SU-DHL-6 (cell line): Measurements from ENCODE around the gene MPPED2.

ENCODE experiments used
- H2AFZ ChIP-seq: fragments of 200-600 bp; sonication (generic); 2 replicates; pipeline ENCODE4 v1.6.1; 2014; ENCODE audit warnings: low read depth, mild to moderate bottlenecking, moderate library complexity, mixed read lengths, antibody characterized with exemption, low read length; ENCODE audit not compliant: severe bottlenecking
- H3F3A ChIP-seq: fragments of 200-600 bp; shearing (Covaris generic); 2 replicates; pipeline ENCODE4 v1.6.0; 2016; ENCODE audit warnings: antibody characterized with exemption, mild to moderate bottlenecking; ENCODE audit not compliant: insufficient read depth
- H3K27ac ChIP-seq: fragments of 200-600 bp; sonication (generic); 2 replicates; pipeline ENCODE4 v1.5.1; 2016; ENCODE audit warnings: low read depth, mild to moderate bottlenecking, low read length, moderate library complexity, mixed read lengths
- H3K27me3 ChIP-seq: fragments of 200-600 bp; sonication (generic), shearing (Covaris generic); 2 replicates; pipeline ENCODE4 v1.6.0; 2014; ENCODE audit warnings: mild to moderate bottlenecking, low read length
- H3K36me3 ChIP-seq: fragments of 200-600 bp; sonication (generic); 2 replicates; pipeline ENCODE4 v1.6.1; 2014; ENCODE audit warnings: mild to moderate bottlenecking, low read length, mixed read lengths
- H3K4me2 ChIP-seq: fragments of 300-600, 200-600 bp; shearing (Covaris generic), sonication (generic); 2 replicates; pipeline ENCODE4 v1.6.0; 2014; ENCODE audit warnings: low read length, low read depth, mild to moderate bottlenecking; ENCODE audit not compliant: poor library complexity, severe bottlenecking
- H3K4me3 ChIP-seq: fragments of 200-600 bp; sonication (generic); 2 replicates; pipeline ENCODE4 v1.5.1; 2014; ENCODE audit warnings: antibody characterized with exemption, low read length, mild to moderate bottlenecking, mixed read lengths; ENCODE audit not compliant: insufficient read depth, poor library complexity, severe bottlenecking
- H3K79me2 ChIP-seq: fragments of 200-600 bp; sonication (generic); 2 replicates; pipeline ENCODE4 v1.6.1; 2014; ENCODE audit warnings: mild to moderate bottlenecking, low read length, moderate library complexity; ENCODE audit not compliant: insufficient read depth
- H3K9ac ChIP-seq: fragments of 200-600 bp; sonication (generic); 2 replicates; pipeline ENCODE4 v1.7.0; 2014; ENCODE audit warnings: mild to moderate bottlenecking, low read length
- H3K9me2 ChIP-seq: fragments of 200-600 bp; sonication (generic); replicated peaks from 2 replicates; pipeline ENCODE4 v1.6.1; 2014; ENCODE audit warnings: low read length; ENCODE audit not compliant: insufficient read depth
- H3K9me3 ChIP-seq: fragments of 200-600 bp; sonication (generic); 2 replicates; pipeline ENCODE4 v1.6.1; 2014; ENCODE audit warnings: low read length, mixed read lengths; ENCODE audit not compliant: insufficient read depth
- H4K20me1 ChIP-seq: fragments of 200-600 bp; sonication (generic); 2 replicates; pipeline ENCODE4 v1.6.1; 2014; ENCODE audit warnings: low read depth, mild to moderate bottlenecking, antibody characterized with exemption, low read length, moderate library complexity, mixed read lengths
- CTCF ChIP-seq: fragments of 200-600 bp; sonication (generic); IDR thresholded peaks from one replicate; pipeline ENCODE4 v1.5.1; 2017; ENCODE audit warnings: antibody characterized with exemption, mild to moderate bottlenecking, low read length, moderate library complexity; ENCODE audit not compliant: insufficient read depth, poor library complexity, severe bottlenecking
- EZH2phosphoT487 ChIP-seq: fragments of 200-600 bp; sonication (generic), shearing (Covaris generic); conservative IDR thresholded peaks from 2 replicates; pipeline ENCODE4 v1.6.1; 2018; ENCODE audit warnings: mild to moderate bottlenecking, antibody characterized with exemption, low read length, moderate library complexity, mixed read lengths

Gene MPPED2

GRCh38 chr11:30583476-30584280 lies 2.5 kb downstream of the MPPED2 start:
- H2AFZ ChIP-seq = no peak overlapping the region
- no peak overlapping the region for H3K4me2 ChIP-seq
- no peaks in the 10 kb centered on the region for H3K27me3 ChIP-seq

GRCh38 chr11:30582726-30583125 lies 3.4 kb downstream of the MPPED2 start:
- Histone ChIP-seq H2AFZ (no peak overlapping the region), H3K4me2 (no peak overlapping the region), H3F3A (no peaks in the 10 kb centered on the region), H3K4me3 (no peak overlapping the region), H3K79me2 (no peaks in the 10 kb centered on the region), H3K9me2 (no peaks in the 10 kb centered on the region), H3K27me3 (no peaks in the 10 kb centered on the region), H3K27ac (no peak overlapping the region), H4K20me1 (no peaks in the 10 kb centered on the region), H3K9ac (no peak overlapping the region), H3K36me3 (no peaks in the 10 kb centered on the region), H3K9me3 (no peaks in the 10 kb centered on the region)
- TF ChIP-seq CTCF = no peak

More at GRCh38 chr11:30583476-30584280, 2.5 kb downstream of the MPPED2 start:
- H3F3A ChIP-seq = no peaks in the 10 kb centered on the region
- no peaks in the 10 kb centered on the region for H3K36me3 ChIP-seq
- H3K9me3 ChIP-seq = no peaks in the 10 kb centered on the region
- H3K27ac ChIP-seq = no peak overlapping the region
- H3K79me2 ChIP-seq = no peaks in the 10 kb centered on the region
- H3K9me2 ChIP-seq = no peaks in the 10 kb centered on the region
- no peak overlapping the region for H3K9ac ChIP-seq
- TF ChIP-seq EZH2phosphoT487 = no peak
- no peak for TF ChIP-seq CTCF
- no peaks in the 10 kb centered on the region for H4K20me1 ChIP-seq
- H3K4me3 ChIP-seq = no peak overlapping the region

GRCh38 chr11:30581675-30582074 lies 4.5 kb downstream of the MPPED2 start:
- Histone ChIP-seq H3K27me3 (no peaks in the 10 kb centered on the region), H3K27ac (no peak overlapping the region), H3K4me3 (no peak overlapping the region), H4K20me1 (no peaks in the 10 kb centered on the region), H3K36me3 (no peaks in the 10 kb centered on the region), H3K79me2 (no peaks in the 10 kb centered on the region), H3F3A (no peaks in the 10 kb centered on the region), H3K9me2 (no peaks in the 10 kb centered on the region), H3K9me3 (no peaks in the 10 kb centered on the region), H2AFZ (no peak overlapping the region), H3K4me2 (no peak overlapping the region), H3K9ac (no peak overlapping the region)
- TF ChIP-seq EZH2phosphoT487 = no peak
- TF ChIP-seq CTCF = no peak
